C1 segment of cervical spinal cord (tissue), 14 donors: ENCODE measurements around the gene RNF148.
"Not testable (repeated sequence)": the region's sequence is repeated elsewhere in the genome, so short reads cannot be mapped to it uniquely, and the experiment has no call there.

Source experiments
- DNase-seq, 14 donors: peaks; one replicate each; lab custom pipeline; 2025; lab: John Stamatoyannopoulos, UW

The RNF148 gene

DNA sequence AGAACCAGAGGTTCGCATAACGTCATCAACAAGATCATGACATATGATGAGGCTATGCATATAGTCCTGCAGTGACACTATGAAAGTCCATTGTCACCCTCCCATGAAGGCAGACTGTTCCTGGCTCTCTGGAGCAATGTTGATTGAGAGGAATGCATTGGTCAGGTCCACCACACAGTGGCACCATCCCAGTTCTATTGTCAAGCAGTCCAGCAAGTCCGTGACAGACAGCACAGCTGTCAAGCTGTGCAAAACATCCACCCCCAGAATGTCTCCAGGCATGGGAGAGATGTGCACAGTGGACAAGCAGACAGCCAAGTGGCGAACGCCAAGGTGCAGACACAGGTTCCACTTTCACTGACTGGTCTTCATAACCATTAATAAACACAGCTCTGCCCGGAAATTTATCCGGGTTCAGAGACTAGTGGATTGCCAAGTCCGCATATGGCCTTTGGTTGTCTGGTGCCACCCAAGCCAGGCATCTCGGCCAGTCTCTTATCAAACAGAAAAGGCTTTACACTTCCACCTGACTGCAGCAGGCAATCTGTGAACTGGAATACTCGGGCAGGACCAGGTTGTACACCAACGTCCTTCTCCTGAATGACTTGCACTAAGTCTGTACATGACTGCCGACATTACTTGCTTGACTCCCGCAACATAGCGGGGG, 11.0 kb downstream of the RNF148 start:
- peak in 1 of 14 donors; percentile 76 for DNase-seq

DNA sequence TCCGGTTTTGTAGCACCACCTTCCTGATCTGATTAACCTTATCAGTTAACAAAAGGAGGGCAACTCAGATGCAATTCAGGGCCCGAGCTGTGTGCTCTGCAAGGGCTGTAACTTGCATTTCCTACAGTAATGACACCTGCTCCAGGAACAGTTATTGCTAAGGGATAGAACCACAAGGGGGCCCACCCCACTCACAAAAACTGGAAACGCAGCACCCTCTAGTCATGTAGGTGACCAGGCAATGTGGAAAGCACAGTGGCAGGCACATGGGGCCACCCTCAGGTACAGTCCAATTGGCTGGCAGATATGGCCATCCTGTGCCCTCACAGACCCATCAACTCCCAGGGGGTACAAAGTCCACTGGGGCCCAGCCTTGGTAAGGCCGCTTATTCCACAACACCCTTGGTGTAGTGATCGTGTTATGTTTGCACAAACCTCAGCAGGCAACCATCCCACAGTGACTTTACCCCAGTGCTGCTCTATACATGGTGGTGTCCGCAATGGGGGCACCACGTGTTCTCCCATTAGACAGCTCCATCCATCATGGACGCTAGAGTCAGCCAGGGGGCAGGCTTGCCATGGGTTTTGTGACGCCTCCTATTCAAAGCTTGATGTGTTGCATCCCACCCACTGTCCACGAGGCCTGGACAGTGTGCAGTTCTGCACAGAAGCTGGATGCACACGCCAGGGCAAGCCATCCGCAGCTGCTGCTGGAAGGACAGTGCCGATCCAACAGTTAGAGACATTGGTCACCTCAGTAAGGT, 13.2 kb downstream of the RNF148 start:
- DNase-seq = no peak

- no peak for DNase-seq
Measured at GRCh38 chr7:122688400-122688998, 14.2 kb downstream of the RNF148 start.

GRCh38 chr7:122686360-122686878, 16.3 kb downstream of the RNF148 start:
- DNase-seq = no peak

DNA sequence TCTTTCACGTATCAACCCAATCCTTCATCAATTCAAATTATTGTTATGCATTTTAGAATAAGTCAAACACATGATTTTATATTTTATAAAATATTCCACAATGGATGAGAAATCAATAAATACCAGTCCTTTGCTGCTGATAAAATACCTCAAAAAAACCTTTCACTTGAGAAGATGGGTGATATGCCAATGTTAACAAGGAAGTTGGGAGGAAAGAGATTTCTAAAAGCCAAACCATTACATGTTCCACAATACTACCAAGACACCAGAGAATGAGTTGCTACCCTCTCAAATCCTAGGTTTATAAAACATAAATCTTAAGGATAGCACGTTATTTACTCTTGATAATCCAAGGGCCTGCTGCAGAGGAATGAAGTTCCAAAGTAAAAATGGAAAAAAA, 18.2 kb downstream of the RNF148 start:
- DNase-seq = no peak

- peak in 1 of 14 donors; percentile 91 for DNase-seq
Measured at GRCh38 chr7:122682815-122683550, 19.7 kb downstream of the RNF148 start.

- DNase-seq = not testable (repeated sequence)
Measured at GRCh38 chr7:122681186-122681585, 21.5 kb downstream of the RNF148 start.

- no peak for DNase-seq
Measured at GRCh38 chr7:122679813-122680212, 22.9 kb downstream of the RNF148 start.

DNA sequence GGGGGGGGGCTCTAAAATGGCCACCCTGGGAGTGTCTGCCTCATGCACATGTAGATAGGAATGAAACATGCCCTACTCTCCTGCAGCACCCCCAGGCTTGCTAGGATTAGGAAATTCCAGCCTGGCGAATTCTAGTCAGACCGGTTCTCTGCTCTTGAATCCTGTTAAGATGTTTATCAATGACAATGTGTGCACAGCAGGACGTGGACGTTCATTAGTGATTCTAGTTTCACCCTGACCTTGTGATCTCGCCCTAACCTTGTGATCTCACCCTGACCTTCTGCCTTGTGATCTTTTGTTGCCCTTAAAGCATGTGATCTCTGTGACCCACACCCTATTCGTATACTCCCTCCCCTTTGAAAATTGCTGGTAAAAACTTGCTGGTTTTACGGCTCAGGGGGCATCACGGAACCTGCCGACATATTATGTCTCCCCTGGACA, 23.4 kb downstream of the RNF148 start:
- not testable (repeated sequence) for DNase-seq

GRCh38 chr7:122677149-122677548, 25.6 kb downstream of the RNF148 start:
- DNase-seq = no peak

- peak in 1 of 14 donors; percentile 89 for DNase-seq
Measured at GRCh38 chr7:122676466-122676865, 26.3 kb downstream of the RNF148 start.

GRCh38 chr7:122675621-122676020, 27.1 kb downstream of the RNF148 start:
- no peak for DNase-seq

DNA sequence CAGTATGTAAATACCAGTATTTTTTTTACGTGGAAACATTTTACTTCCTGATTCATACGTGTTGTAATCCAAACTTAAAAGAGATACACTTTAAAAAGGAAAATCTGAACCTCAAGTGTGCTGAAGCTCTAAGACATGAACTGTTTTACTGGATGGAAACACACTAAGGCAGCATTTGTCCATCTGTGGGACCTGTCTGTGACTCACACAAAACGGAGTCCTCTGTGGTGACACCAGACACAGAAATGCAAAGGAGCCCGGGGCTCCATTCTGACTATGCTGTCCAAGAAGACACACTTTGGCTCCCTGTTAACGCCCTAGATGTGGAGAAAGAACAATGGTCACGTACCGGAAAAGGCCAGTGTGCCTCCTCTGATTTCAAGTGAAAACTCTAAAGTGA, 27.7 kb downstream of the RNF148 start:
- no peak for DNase-seq

GRCh38 chr7:122674502-122674901, 28.2 kb downstream of the RNF148 start:
- DNase-seq = peak in 1 of 14 donors; percentile 44

GRCh38 chr7:122673951-122674350, 28.8 kb downstream of the RNF148 start:
- no peak for DNase-seq

DNA sequence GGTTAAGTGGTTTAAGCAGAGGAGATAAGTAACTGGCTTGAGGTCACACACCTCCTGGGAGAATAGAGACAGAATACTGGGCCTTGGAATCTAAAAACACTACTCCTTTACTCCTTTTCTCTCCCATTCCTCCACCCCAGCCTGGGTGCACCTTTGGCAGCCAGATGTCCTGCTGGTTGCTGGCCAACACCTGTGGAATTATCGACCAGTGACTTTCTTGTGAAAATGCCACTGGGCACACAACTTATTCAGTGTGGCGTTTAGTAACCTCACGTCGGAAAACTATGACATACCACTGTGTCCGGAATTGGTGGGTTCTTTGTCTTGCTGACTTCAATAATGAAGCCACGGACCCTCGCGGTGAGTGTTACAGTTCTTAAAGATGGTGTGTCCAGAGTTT, 30.2 kb downstream of the RNF148 start:
- no peak for DNase-seq

DNA sequence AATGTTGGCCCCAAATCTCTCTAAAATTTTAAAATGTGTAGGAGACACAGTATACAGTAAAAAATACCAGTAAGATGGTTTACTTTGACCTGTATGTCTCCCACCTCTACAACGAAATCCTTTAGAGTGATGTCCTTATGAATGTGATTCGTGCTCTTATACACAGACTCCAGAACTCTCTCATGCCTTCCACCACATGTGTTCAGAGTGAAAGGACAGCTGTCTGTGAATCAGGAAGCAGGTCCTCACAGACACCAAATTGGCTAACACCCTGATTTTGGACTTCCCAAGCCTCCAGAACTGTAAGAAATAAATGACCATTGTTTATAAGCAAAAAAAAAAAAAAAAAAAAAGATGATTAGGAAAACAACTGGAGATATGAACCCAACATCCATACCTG, 39.0 kb downstream of the RNF148 start:
- no peak for DNase-seq

GRCh38 chr7:122658856-122659255, 43.9 kb downstream of the RNF148 start:
- no peak for DNase-seq

GRCh38 chr7:122653685-122654084, 49.0 kb downstream of the RNF148 start:
- DNase-seq = no peak

DNA sequence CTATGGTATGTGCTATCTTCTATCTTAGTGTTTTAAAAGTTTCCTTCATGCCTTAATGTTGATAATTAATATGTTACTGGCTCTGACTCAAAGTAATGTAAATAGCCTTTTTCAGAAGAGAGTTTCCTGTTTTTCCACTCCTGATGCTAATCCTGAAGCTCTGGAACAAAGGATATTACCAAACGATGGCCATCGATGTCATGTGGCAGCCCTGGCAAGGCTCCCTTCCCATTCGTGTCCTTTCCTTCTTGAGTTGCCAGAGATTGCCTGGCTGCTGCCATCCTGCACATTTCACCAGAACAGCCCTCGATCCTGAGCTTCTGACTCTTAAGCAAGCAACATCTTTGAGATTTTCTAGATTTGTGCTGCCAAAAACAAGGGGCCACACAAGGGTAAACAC, 49.8 kb downstream of the RNF148 start:
- peak in 1 of 14 donors; percentile 68 for DNase-seq
